ENCODE data around the gene SMPDL3B. TPM values are rescaled to one million over a fixed set of nuclear protein-coding genes. Genes with fewer than 3 reads are reported as not detected.

The SMPDL3B gene
- total RNA-seq, 1 donor from 2014 or later, result 0.37 TPM

DNA sequence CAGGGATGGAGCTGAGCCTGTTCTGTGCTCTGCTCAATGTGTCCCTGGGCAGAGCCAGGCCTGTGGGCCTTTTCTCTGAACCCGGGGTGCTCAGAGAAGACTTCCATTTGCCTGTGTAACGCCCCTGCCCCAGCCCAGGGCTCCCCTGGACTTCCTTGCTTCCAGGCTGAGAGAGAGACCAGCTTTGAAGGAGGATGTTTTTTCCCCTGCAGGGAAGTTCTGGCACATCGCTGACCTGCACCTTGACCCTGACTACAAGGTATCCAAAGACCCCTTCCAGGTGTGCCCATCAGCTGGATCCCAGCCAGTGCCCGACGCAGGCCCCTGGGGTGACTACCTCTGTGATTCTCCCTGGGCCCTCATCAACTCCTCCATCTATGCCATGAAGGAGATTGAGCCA, 10.2 kb downstream of the SMPDL3B start:
- Mint-ChIP-seq H3K36me3 (ENCODE audit: low read depth) (no peaks in the 10 kb centered on the region), H3K4me1 (ENCODE audit: low read depth) (peaks cover 21% of the 10 kb centered on the region), H3K27ac (no peak overlapping the region), H3K27me3 (ENCODE audit: low read depth) (no peaks in the 10 kb centered on the region), H3K4me3 (ENCODE audit: low read depth) (no peak overlapping the region), H3K9me3 (no peaks in the 10 kb centered on the region)
- DNase-seq (ENCODE audit: low spot score), result no peak
- intact Hi-C loops (cut with micrococcal nuclease), result no loop called here

DNA sequence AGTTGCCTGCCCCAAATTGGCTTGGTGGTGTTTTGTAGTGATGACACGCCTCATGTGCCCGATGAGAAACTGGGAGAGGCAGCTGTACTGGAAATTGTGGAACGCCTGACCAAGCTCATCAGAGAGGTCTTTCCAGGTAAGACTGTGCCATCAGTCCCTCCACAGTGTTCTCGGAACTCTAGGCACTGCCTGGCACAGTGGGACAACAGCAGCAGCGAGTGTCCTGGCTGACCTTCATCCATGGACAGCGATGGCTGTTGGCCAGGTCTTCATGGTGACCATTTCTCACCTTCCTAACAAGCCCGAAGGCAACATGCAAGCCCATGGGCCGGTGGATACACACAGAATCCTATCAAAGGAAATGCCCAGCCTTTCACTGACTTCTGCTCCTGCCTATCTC, 14.2 kb downstream of the SMPDL3B start:
- Mint-ChIP-seq H3K36me3 (ENCODE audit: low read depth) (no peaks in the 10 kb centered on the region), H3K27me3 (ENCODE audit: low read depth) (peaks cover 9% of the 10 kb centered on the region)

DNA sequence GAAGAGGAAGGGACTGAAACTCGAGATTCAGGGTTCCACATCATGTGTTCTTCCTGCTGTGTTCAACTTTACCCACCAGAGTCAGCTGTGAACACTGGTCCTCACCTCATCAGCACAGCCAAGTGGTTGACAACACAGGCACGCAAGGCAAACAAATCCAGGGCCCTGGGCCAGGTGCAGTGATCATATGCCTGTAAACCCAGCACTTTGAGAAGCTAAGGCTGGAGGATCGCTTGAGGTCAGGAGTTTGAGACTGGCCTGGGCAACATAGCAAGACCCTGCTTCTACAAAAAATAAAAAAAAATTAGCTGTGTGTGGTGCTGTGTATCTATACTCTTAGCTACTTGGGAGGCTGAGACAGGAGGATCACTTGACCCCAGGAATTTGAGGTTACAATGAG, 16.6 kb downstream of the SMPDL3B start:
- no peak for DNase-seq (ENCODE audit: low spot score)

More for the DNA sequence above, 14.2 kb downstream of the SMPDL3B start:
- no peak for DNase-seq (ENCODE audit: low spot score)
- Mint-ChIP-seq H3K27ac (no peak overlapping the region), H3K4me3 (ENCODE audit: low read depth) (no peak overlapping the region), H3K4me1 (ENCODE audit: low read depth) (peaks cover 2% of the 10 kb centered on the region), H3K9me3 (no peaks in the 10 kb centered on the region)
- intact Hi-C loops (cut with micrococcal nuclease), result no loop called here

DNA sequence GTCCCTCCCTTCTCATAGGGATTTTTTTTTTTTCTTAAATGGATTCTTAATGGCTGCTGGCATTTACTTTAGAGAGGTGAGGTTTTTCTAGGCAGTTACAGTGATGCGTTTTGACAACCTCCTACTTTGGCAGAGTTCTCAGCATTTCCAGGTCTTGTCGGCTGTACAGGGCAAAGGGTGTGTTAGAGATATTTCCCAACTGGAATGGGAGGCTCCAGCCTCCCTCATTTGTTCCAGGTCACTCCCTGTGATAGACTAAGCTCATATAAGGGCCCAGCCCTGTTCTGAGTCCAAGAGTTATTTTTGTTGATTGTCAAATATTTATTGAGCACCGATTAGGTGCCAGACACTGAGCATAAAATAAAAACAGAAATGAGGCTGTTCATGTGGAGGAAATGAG, 17.3 kb downstream of the SMPDL3B start:
- Mint-ChIP-seq H3K4me1 (ENCODE audit: low read depth) (no peaks in the 10 kb centered on the region), H3K4me3 (ENCODE audit: low read depth) (no peak overlapping the region), H3K36me3 (ENCODE audit: low read depth) (no peaks in the 10 kb centered on the region), H3K27me3 (ENCODE audit: low read depth) (peaks cover 11% of the 10 kb centered on the region), H3K27ac (no peak overlapping the region), H3K9me3 (no peaks in the 10 kb centered on the region)
- intact Hi-C loops (cut with micrococcal nuclease), result no loop called here
- no peak for DNase-seq (ENCODE audit: low spot score)

More for the DNA sequence above, 16.6 kb downstream of the SMPDL3B start:
- H3K27ac Mint-ChIP-seq, result no peak overlapping the region
- H3K9me3 Mint-ChIP-seq, result no peaks in the 10 kb centered on the region
- intact Hi-C loops (cut with micrococcal nuclease), result no loop called here
- peaks cover 9% of the 10 kb centered on the region for H3K27me3 Mint-ChIP-seq (ENCODE audit: low read depth)
- no peak overlapping the region for H3K4me3 Mint-ChIP-seq (ENCODE audit: low read depth)
- no peaks in the 10 kb centered on the region for H3K36me3 Mint-ChIP-seq (ENCODE audit: low read depth)
- H3K4me1 Mint-ChIP-seq (ENCODE audit: low read depth), result no peaks in the 10 kb centered on the region

DNA sequence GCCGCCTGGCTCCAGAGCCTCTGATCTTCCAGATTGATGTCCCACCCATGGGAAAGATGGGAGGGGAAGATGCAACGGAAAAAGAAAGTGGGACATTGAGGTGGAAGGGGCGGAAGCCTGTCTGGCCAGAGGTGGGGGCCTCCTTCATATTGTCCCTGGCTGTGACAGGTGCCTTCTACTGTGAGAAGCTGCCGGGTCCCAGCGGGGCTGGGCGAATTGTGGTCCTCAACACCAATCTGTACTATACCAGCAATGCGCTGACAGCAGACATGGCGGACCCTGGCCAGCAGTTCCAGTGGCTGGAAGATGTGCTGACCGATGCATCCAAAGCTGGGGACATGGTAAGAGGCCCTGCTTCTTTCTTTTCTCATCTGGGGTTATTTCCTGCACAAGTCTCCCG, 19.4 kb downstream of the SMPDL3B start:
- Mint-ChIP-seq H3K4me1 (ENCODE audit: low read depth) (no peaks in the 10 kb centered on the region), H3K27ac (no peak overlapping the region), H3K4me3 (ENCODE audit: low read depth) (no peak overlapping the region), H3K9me3 (no peaks in the 10 kb centered on the region), H3K27me3 (ENCODE audit: low read depth) (peaks cover 11% of the 10 kb centered on the region), H3K36me3 (ENCODE audit: low read depth) (no peaks in the 10 kb centered on the region)
- intact Hi-C loops (cut with micrococcal nuclease), result no loop called here
- DNase-seq (ENCODE audit: low spot score), result no peak

DNA sequence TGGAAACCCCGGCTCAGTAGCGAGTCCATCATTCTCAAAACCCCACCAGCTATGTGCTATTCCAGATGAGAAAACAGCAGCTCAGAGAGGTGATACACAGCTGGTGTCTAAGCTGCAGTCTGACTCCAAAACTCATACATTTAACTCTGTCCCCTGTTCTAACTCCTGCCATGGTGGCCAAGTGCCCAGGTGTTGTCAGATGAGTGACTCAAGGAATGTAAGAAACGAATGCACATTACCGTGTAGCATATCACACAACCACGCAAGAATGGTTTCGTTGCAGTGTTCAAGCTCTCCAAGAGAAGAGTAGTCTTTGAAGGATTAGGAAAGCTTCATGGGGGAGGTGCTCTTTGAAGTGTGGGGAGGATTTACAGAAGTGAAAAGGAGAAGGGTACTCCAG, 20.3 kb downstream of the SMPDL3B start:
- Mint-ChIP-seq H3K27me3 (ENCODE audit: low read depth) (peaks cover 11% of the 10 kb centered on the region), H3K4me1 (ENCODE audit: low read depth) (peaks cover 2% of the 10 kb centered on the region), H3K9me3 (no peaks in the 10 kb centered on the region), H3K27ac (no peak overlapping the region), H3K4me3 (ENCODE audit: low read depth) (no peak overlapping the region), H3K36me3 (ENCODE audit: low read depth) (no peaks in the 10 kb centered on the region)
- intact Hi-C loops (cut with micrococcal nuclease), result no loop called here
- no peak for DNase-seq (ENCODE audit: low spot score)

DNA sequence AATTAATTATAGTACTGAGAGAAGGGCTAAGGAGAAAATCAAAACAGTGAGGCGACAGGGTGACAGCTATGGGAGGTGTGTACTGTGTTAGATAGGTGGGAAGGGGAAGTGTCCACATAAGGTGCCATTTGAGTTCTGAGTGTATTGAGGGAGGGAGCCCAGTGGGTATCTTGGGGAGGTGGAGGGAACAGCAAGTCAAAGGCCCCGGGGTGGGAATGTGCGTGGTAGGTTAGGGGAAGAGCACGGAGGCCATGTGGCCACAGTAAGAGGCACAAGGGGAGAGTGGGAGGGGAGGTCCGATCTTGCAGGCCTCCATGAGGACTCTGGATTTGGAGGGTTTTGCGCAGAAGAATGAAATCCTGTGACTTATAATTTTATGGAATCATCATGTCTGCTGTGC, 22.0 kb downstream of the SMPDL3B start:
- Mint-ChIP-seq H3K4me1 (ENCODE audit: low read depth) (peaks cover 10% of the 10 kb centered on the region), H3K27ac (no peak overlapping the region), H3K27me3 (ENCODE audit: low read depth) (peaks cover 11% of the 10 kb centered on the region), H3K9me3 (no peaks in the 10 kb centered on the region), H3K36me3 (ENCODE audit: low read depth) (no peaks in the 10 kb centered on the region), H3K4me3 (ENCODE audit: low read depth) (no peak overlapping the region)
- no peak for DNase-seq (ENCODE audit: low spot score)
- intact Hi-C loops (cut with micrococcal nuclease), result no loop called here

DNA sequence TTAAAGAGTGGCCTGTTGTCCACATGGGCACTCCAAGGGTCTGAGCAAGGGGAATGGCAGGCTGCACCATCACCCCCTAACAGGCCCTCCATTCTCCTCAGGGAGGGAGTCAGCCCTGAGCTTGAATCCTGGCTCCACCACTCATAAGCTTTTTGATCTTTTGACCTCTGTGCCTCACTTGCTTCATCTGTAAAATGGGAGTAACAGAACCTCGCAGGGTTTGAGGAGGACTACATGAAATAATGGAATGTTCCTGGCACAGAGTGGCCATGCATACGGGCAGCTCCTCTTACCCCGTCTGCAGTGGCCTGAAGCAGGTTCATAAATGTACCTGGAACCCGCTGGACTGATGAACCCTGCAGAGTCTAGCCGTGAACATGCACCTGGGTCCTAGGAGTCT, 22.9 kb downstream of the SMPDL3B start:
- peaks cover 12% of the 10 kb centered on the region for H3K4me1 Mint-ChIP-seq (ENCODE audit: low read depth)
- H3K27me3 Mint-ChIP-seq (ENCODE audit: low read depth), result peaks cover 8% of the 10 kb centered on the region
- DNase-seq (ENCODE audit: low spot score), result no peak
- intact Hi-C loops (cut with micrococcal nuclease), result no loop called here
- H3K36me3 Mint-ChIP-seq (ENCODE audit: low read depth), result no peaks in the 10 kb centered on the region
- no peak overlapping the region for H3K4me3 Mint-ChIP-seq (ENCODE audit: low read depth)
- no peak overlapping the region for H3K27ac Mint-ChIP-seq
- H3K9me3 Mint-ChIP-seq, result no peaks in the 10 kb centered on the region

DNA sequence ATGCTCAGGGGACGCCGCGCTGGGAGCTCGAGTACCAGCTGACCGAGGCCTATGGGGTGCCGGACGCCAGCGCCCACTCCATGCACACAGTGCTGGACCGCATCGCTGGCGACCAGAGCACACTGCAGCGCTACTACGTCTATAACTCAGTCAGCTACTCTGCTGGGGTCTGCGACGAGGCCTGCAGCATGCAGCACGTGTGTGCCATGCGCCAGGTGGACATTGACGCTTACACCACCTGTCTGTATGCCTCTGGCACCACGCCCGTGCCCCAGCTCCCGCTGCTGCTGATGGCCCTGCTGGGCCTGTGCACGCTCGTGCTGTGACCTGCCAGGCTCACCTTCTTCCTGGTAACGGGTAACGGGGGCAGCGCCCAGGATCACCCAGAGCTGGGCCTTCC, 23.7 kb downstream of the SMPDL3B start:
- Mint-ChIP-seq H3K4me3 (ENCODE audit: low read depth) (no peak overlapping the region), H3K4me1 (ENCODE audit: low read depth) (peaks cover 12% of the 10 kb centered on the region), H3K27ac (no peak overlapping the region), H3K36me3 (ENCODE audit: low read depth) (no peaks in the 10 kb centered on the region), H3K27me3 (ENCODE audit: low read depth) (peaks cover 3% of the 10 kb centered on the region), H3K9me3 (no peaks in the 10 kb centered on the region)
- no peak for DNase-seq (ENCODE audit: low spot score)
- intact Hi-C loops (cut with micrococcal nuclease), result no loop called here

DNA sequence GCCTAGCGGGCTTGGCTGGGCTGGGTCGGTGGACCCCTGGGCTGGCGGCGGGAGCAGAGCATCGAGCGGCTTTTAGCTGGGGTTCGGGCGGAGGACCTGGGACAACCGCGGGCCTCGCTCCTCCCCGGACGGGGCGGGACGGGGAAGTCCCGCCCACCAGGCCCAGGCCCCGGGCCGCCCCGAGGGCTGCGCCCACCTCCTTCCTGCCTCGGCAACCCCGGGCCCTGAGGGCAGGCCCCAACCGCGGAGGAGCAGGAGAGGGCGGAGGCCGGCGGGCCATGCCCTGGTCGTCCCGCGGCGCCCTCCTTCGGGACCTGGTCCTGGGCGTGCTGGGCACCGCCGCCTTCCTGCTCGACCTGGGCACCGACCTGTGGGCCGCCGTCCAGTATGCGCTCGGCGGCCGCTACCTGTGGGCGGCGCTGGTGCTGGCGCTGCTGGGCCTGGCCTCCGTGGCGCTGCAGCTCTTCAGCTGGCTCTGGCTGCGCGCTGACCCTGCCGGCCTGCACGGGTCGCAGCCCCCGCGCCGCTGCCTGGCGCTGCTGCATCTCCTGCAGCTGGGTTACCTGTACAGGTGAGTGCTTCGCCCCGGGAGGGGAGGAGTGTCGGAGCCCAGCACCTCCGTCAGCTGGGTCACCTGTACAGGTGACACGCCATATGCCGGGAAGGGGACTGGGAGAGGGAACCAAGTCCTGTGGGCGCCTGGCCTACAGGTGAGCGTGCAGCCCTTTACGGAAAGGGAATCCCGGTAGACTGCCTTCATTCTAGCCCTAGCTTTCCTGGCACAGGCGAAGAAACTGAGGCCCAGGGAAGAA, 25.2 kb downstream of the SMPDL3B start, which contains the start of gene XKR8:
Gene XKR8, plus strand, starts transcription at position 182 of the 812 bp plus-strand sequence. Its CDS starts 97 bp downstream, at position 279.
- H3K4me3 Mint-ChIP-seq (ENCODE audit: low read depth), result peak within 1 kb of the TSS; percentile 78
- H3K9me3 Mint-ChIP-seq, result no peaks in the 10 kb centered on the region
- H3K4me1 Mint-ChIP-seq (ENCODE audit: low read depth), result peaks cover 12% of the 10 kb centered on the region
- peaks cover 2% of the 10 kb centered on the region for H3K36me3 Mint-ChIP-seq (ENCODE audit: low read depth)
- intact Hi-C loops (cut with micrococcal nuclease), result no loop called here
- peak within 1 kb of the TSS; percentile 66 for H3K27ac Mint-ChIP-seq
- peak; percentile 77 for DNase-seq (ENCODE audit: low spot score)
- H3K27me3 Mint-ChIP-seq (ENCODE audit: low read depth), result peaks cover 3% of the 10 kb centered on the region

DNA sequence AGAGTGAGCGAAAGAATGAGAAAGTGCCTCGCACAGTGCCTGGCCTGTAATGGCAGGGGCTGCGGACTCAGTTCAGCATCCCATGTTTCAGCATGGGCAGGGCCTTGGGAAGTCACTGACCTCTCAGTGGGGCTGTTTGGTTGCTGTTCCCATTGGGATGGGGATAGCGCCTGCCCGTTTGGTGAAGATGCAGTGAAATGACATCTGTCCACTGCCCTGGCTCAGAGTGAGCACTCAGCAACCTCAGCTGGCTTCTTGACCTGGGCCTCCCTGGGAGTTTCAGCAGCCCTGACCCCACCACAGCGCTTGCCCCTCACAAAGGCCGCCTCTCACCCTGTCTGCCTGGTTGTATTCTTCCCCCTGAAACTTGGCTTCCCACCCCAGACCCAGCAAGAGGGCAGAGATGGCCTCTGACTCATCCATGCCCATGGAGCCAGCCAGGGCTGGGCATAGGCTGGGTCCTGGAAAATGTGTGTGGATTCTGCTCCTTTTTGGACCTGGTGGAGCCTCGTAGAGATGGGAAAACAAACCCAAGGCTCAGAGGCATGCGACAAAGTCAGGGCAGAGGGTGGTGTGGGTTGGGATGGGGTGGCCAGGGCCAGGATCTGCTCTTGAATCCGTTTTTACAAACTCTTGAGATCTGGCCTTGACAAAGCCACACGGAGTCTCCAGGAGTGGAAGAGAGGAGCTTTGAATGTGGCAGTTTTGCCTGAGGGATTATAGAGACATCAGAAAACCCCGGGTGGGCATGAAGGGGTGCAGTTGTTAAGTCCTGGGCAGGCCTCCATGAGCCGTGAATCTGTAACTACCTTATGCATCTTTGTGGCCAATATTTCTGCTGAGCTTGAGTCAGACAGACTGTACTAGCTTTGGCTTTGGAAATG, 26.2 kb downstream of the SMPDL3B start:
- H3K27me3 Mint-ChIP-seq (ENCODE audit: low read depth), result peaks cover 3% of the 10 kb centered on the region
- H3K36me3 Mint-ChIP-seq (ENCODE audit: low read depth), result peaks cover 8% of the 10 kb centered on the region
- no peak for DNase-seq (ENCODE audit: low spot score)
- peaks cover 12% of the 10 kb centered on the region for H3K4me1 Mint-ChIP-seq (ENCODE audit: low read depth)
- intact Hi-C loops (cut with micrococcal nuclease), result no loop called here
- H3K9me3 Mint-ChIP-seq, result no peaks in the 10 kb centered on the region
- H3K27ac Mint-ChIP-seq, result peak overlapping the region; percentile 15
- H3K4me3 Mint-ChIP-seq (ENCODE audit: low read depth), result peak overlapping the region; percentile 78

DNA sequence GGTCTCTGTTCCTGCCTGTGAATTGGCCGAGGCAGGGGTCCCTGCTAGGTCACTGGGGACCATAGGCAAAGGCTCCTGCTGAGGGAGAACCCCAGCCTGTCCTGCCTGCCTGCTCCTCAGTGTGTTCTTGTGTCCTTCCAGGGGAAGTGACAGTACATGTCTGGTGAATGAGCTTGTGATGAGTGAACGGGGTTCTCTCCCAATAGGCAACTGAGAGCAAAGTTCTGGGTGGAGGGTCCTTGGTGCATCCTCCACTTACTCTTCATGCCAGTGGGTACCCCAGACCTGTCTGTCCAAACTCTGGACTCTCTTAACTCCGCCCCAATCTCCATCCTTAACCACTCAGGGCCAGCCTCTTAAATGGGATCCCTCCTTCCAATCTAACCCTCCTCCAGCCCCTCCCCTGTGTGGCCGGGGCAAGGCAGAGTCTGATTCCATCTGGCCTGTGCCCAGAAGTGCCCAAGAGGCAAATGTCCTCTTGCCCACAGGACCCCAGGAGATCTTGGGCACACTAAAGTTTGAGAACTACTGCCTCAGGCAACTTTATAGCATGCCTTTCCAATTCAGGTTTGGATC, 26.9 kb downstream of the SMPDL3B start:
- Mint-ChIP-seq H3K27me3 (ENCODE audit: low read depth) (peaks cover 3% of the 10 kb centered on the region), H3K4me3 (ENCODE audit: low read depth) (peak overlapping the region; percentile 78), H3K4me1 (ENCODE audit: low read depth) (peaks cover 12% of the 10 kb centered on the region), H3K36me3 (ENCODE audit: low read depth) (peaks cover 11% of the 10 kb centered on the region), H3K27ac (no peak overlapping the region), H3K9me3 (no peaks in the 10 kb centered on the region)
- no peak for DNase-seq (ENCODE audit: low spot score)
- intact Hi-C loops (cut with micrococcal nuclease), result no loop called here

Measured in activated T-helper 2 cell treated with anti-CD3 and anti-CD28 coated beads, Interferon-gamma antibody, Interleukin-2, Interleukin-4, amounts not matched to agents 10 μg/mL and 5 μg/mL and 100 μg/mL, durations not matched to agents 14 hours and 24 hours and 36 hours (primary cell).